SK-N-SH (cell line): ENCODE results near the gene ARHGEF4. TPM values are rescaled to one million over a fixed set of nuclear protein-coding genes. Genes with fewer than 3 reads are reported as not detected.

Experiments used
- CTCF ChIA-PET: fragments of 300-600, 350-600 bp; formaldehyde crosslinking; extraction: SDS; loops from one replicate; lab custom pipeline; 2021; lab: Yijun Ruan, JAX
- POLR2A ChIA-PET: fragments of 350-600 bp; sonication (Branson Sonifier 250); formaldehyde crosslinking; extraction: SDS; loops from one replicate; lab custom pipeline; 2020; ENCODE audit warnings: antibody characterized with exemption, inconsistent platforms; lab: Yijun Ruan, JAX
- DNase-seq: peaks from one replicate; pipeline ENCODE4 v3.0.0; 2012
- H2AFZ ChIP-seq: fragments of 200-600 bp; sonication (generic); 2 replicates; pipeline ENCODE4 v1.8.1; 2016; ENCODE audit warnings: antibody characterized with exemption, mild to moderate bottlenecking, low read depth
- H3F3A ChIP-seq: fragments of 200-600 bp; sonication (generic); replicated peaks from 2 replicates; pipeline ENCODE3; 2016; ENCODE audit warnings: antibody characterized with exemption, mild to moderate bottlenecking; ENCODE audit not compliant: insufficient read depth
- H3K27ac ChIP-seq, 2 experiments: fragments of 200-500 bp in 1 of 2; fragments of 200-600 bp in 1 of 2; sonication (Bioruptor generic) in 1 of 2; sonication (generic), shearing (Covaris generic) in 1 of 2; 2 replicates each; pipeline versions ENCODE4 v1.5.1 to v1.6.1; 2014 to 2016; ENCODE audit warnings: low read depth in 2 of 2, inconsistent platforms in 1 of 2, low read length in 1 of 2, mild to moderate bottlenecking in 1 of 2, mixed read lengths in 1 of 2
- H3K27me3 ChIP-seq: fragments of 200-600 bp; sonication (generic), shearing (Covaris generic); 2 replicates; pipeline ENCODE4 v1.6.1; 2016; ENCODE audit warnings: mixed run types; ENCODE audit not compliant: insufficient read depth
- H3K36me3 ChIP-seq, 2 experiments: fragments of 200-500 bp in 1 of 2; fragments of 200-600 bp in 1 of 2; sonication (Bioruptor generic) in 1 of 2; sonication (generic) in 1 of 2; replicated peaks in 1 of 2; 2 replicates each; pipeline versions ENCODE3 to v1.5.1; 2014 to 2016; ENCODE audit warnings: low read length in 1 of 2, mild to moderate bottlenecking in 1 of 2; ENCODE audit not compliant: insufficient read depth in 2 of 2, control insufficient read depth in 1 of 2
- H3K4me1 ChIP-seq, 2 experiments: fragments of 200-500 bp in 1 of 2; fragments of 200-600 bp in 1 of 2; sonication (Bioruptor generic) in 1 of 2; sonication (generic), shearing (Covaris generic) in 1 of 2; 2 replicates each; pipeline versions ENCODE4 v1.5.1 to v1.6.1; 2014 to 2016; ENCODE audit warnings: low read depth in 1 of 2, low read length in 1 of 2, mixed run types in 1 of 2; ENCODE audit not compliant: insufficient read depth in 2 of 2, control insufficient read depth in 1 of 2
- H3K4me2 ChIP-seq: fragments of 200-600 bp; sonication (generic), shearing (Covaris generic); 2 replicates; pipeline ENCODE4 v1.6.1; 2017; ENCODE audit warnings: mixed run types
- H3K4me3 ChIP-seq, 2 experiments: fragments of 200-500 bp in 1 of 2; fragments of 200-600 bp in 1 of 2; sonication (Bioruptor generic) in 1 of 2; sonication (generic), shearing (Covaris generic) in 1 of 2; 2 replicates each; pipeline versions ENCODE4 v1.5.1 to v1.8.1; 2014 to 2016; ENCODE audit warnings: low read depth in 2 of 2, inconsistent platforms in 1 of 2, low read length in 1 of 2, mild to moderate bottlenecking in 1 of 2, mixed read lengths in 1 of 2, moderate library complexity in 1 of 2
- H3K79me2 ChIP-seq: fragments of 200-600 bp; sonication (generic); 2 replicates; pipeline ENCODE4 v1.8.1; 2017; ENCODE audit warnings: mild to moderate bottlenecking; ENCODE audit not compliant: insufficient read depth
- H3K9ac ChIP-seq: fragments of 200-600 bp; sonication (generic); 2 replicates; pipeline ENCODE4 v1.6.1; 2017; ENCODE audit warnings: mixed run types
- H3K9me2 ChIP-seq: fragments of 200-600 bp; sonication (generic); 2 replicates; pipeline ENCODE4 v1.6.1; 2017; ENCODE audit warnings: mixed run types
- H3K9me3 ChIP-seq: fragments of 200-600 bp; sonication (generic); 2 replicates; pipeline ENCODE4 v1.6.1; 2017; ENCODE audit warnings: mixed run types, mild to moderate bottlenecking, moderate library complexity
- H4K20me1 ChIP-seq: fragments of 200-600 bp; sonication (generic); 2 replicates; pipeline ENCODE4 v1.6.1; 2017; ENCODE audit warnings: mild to moderate bottlenecking, mixed run types; ENCODE audit not compliant: insufficient read depth
- CHD2 ChIP-seq: fragments of 150-350 bp; IDR thresholded peaks from 2 replicates; pipeline ENCODE4 v1.6.1; 2018; ENCODE audit warnings: low read length; ENCODE audit not compliant: partially characterized antibody
- CTCF ChIP-seq: fragments of 200-600 bp; sonication (generic); IDR thresholded peaks from 2 replicates; pipeline ENCODE4 v1.6.1; 2017; ENCODE audit warnings: antibody characterized with exemption, mild to moderate bottlenecking, moderate library complexity
- EP300 ChIP-seq, 2 experiments: IDR thresholded peaks; 2 replicates each; pipeline versions ENCODE4 v1.4.0 to v1.6.1; 2012; ENCODE audit warnings: borderline replicate concordance in 1 of 2, low read depth in 1 of 2, low read length in 1 of 2
- FOXM1 ChIP-seq: IDR thresholded peaks from 2 replicates; pipeline ENCODE4 v1.4.0; 2012; ENCODE audit warnings: low read depth, mild to moderate bottlenecking
- GATA2 ChIP-seq: sonication (generic); formaldehyde crosslinking; IDR thresholded peaks from 2 replicates; pipeline ENCODE4 v1.5.0; 2020; ENCODE audit warnings: mild to moderate bottlenecking, missing genetic modification reagents
- IRF3 ChIP-seq: fragments of 150-350 bp; IDR thresholded peaks from 2 replicates; pipeline ENCODE4 v1.6.1; 2016; ENCODE audit warnings: mild to moderate bottlenecking, low read depth, low read length
- MAX ChIP-seq: IDR thresholded peaks from 2 replicates; pipeline ENCODE4 v1.4.0; 2012; ENCODE audit warnings: low read depth
- MEF2A ChIP-seq: IDR thresholded peaks from 2 replicates; pipeline ENCODE4 v1.4.0; 2012; ENCODE audit warnings: low read depth, borderline replicate concordance
- POLR2AphosphoS5 ChIP-seq: IDR thresholded peaks from 2 replicates; pipeline ENCODE4 v1.6.1; 2012; ENCODE audit warnings: low read depth, low read length
- RAD21 ChIP-seq: IDR thresholded peaks from 2 replicates; pipeline ENCODE4 v1.6.1; 2012; ENCODE audit warnings: mild to moderate bottlenecking, low read length
- RCOR1 ChIP-seq: fragments of 150-350 bp; IDR thresholded peaks from 2 replicates; pipeline ENCODE4 v1.6.1; 2017; ENCODE audit warnings: antibody characterized with exemption, low read length
- REST ChIP-seq: IDR thresholded peaks from 2 replicates; pipeline ENCODE4 v1.6.1; 2012; ENCODE audit warnings: mild to moderate bottlenecking, low read depth, low read length, moderate library complexity
- RFX5 ChIP-seq: IDR thresholded peaks from 2 replicates; pipeline ENCODE4 v1.6.1; 2012; ENCODE audit warnings: mild to moderate bottlenecking, improper control_type of control experiment, low read length
- SIN3A ChIP-seq: IDR thresholded peaks from 2 replicates; pipeline ENCODE4 v1.6.1; 2012; ENCODE audit warnings: low read depth, mild to moderate bottlenecking, low read length, moderate library complexity, borderline replicate concordance
- SMC3 ChIP-seq: IDR thresholded peaks from 2 replicates; pipeline ENCODE4 v1.6.1; 2012; ENCODE audit warnings: low read depth, low read length, improper control_type of control experiment
- TCF12 ChIP-seq: IDR thresholded peaks from 2 replicates; pipeline ENCODE4 v1.4.0; 2012
- ZBTB33 ChIP-seq: IDR thresholded peaks from 2 replicates; pipeline ENCODE4 v1.4.0; 2012; ENCODE audit warnings: low read depth, borderline replicate concordance
- WGBS: methylation state at CpG from one replicate; pipeline ENCODE4 v1.1.6; 2017; ENCODE audit warnings: low lambda C conversion rate; 5-methylcytosine and 5-hydroxymethylcytosine counted together
- polyA plus RNA-seq, 3 experiments: library from polyadenylated mRNA; depleted of rRNA; stranded (reverse); fragments of >200 nt; gene quantifications; 2 replicates each; pipeline ENCODE4 v1.2.3, GENCODE V29; 2012

Gene ARHGEF4
- polyA plus RNA-seq, 1 of the 3 experiments (the other 2 are of a cell fraction) = 2.3 TPM

- Histone ChIP-seq H2AFZ (no peak overlapping the region), H3K4me3 (no peak overlapping the region), H3K27me3 (no peaks in the 10 kb centered on the region), H3K9me2 (no peaks in the 10 kb centered on the region), H3K4me2 (no peak overlapping the region), H3K27ac (no peak overlapping the region), H3K9ac (no peak overlapping the region), H3K79me2 (no peaks in the 10 kb centered on the region), H3K36me3 (no peaks in the 10 kb centered on the region), H3F3A (no peaks in the 10 kb centered on the region), H3K4me1 (no peaks in the 10 kb centered on the region; a peak in 1 of 4 replicates), H3K9me3 (no peaks in the 10 kb centered on the region), H4K20me1 (no peaks in the 10 kb centered on the region)
- no peak for TF ChIP-seq POLR2AphosphoS5
- TF ChIP-seq CTCF = no peak
- TF ChIP-seq CHD2 = no peak
- no peak for TF ChIP-seq TCF12
- TF ChIP-seq EP300 (IDR thresholded peaks at IDR 0.05; ENCODE audit: borderline replicate concordance in 1 of 2, low read depth in 1 of 2, low read length in 1 of 2) = no peak
- no peak for TF ChIP-seq REST
- TF ChIP-seq MEF2A = no peak
- no peak for TF ChIP-seq SIN3A
- TF ChIP-seq IRF3 = no peak
- no peak for TF ChIP-seq RCOR1
- no peak for TF ChIP-seq MAX
- no peak for TF ChIP-seq ZBTB33
- no peak for TF ChIP-seq RAD21
- no peak for TF ChIP-seq SMC3
- no peak for TF ChIP-seq RFX5
- TF ChIP-seq GATA2 (CRISPR knock-in tag) = no peak
- TF ChIP-seq FOXM1 = no peak
- ChIA-PET POLR2A (no interaction called here), CTCF (interaction anchor here (1.4 kb wide), 1 partner anchor 22 kb away, joined by 4 read pairs; no protein-coding TSS in a partner anchor)
- DNase-seq = no peak
- 49% methylated on average over 3 of the region's 4 CpGs for WGBS
These were observed 61.8 kb downstream of the ARHGEF4 start for GRCh38 chr2:130898553-130898952.
